ENCODE results near the gene QRICH1. TPM values are rescaled to one million over a fixed set of nuclear protein-coding genes. Genes with fewer than 3 reads are reported as not detected.

QRICH1 gene
- total RNA-seq, 1 donor from 2014 or later = 77.5 TPM

GRCh38 chr3:49124991-49125670, 31.3 kb upstream of the QRICH1 start:
- Mint-ChIP-seq H3K27me3 (ENCODE audit: low read depth) (no peaks in the 10 kb centered on the region), H3K4me3 (ENCODE audit: unreplicated experiment) (no peak overlapping the region), H3K9me3 (ENCODE audit: low read depth) (no peaks in the 10 kb centered on the region), H3K36me3 (ENCODE audit: low read depth) (peaks cover 36% of the 10 kb centered on the region), H3K27ac (ENCODE audit: unreplicated experiment) (peak overlapping the region; percentile 25), H3K4me1 (ENCODE audit: low read depth) (peaks cover 11% of the 10 kb centered on the region)
- DNase-seq (ENCODE audit: low spot score) = no peak
- TF ChIP-seq CTCF (IDR thresholded peaks at IDR 0.05) = peak; percentile 14

GRCh38 chr3:49124203-49124602, 30.3 kb upstream of the QRICH1 start:
- Mint-ChIP-seq H3K27ac (ENCODE audit: unreplicated experiment) (peak overlapping the region; percentile 17), H3K27me3 (ENCODE audit: low read depth) (no peaks in the 10 kb centered on the region), H3K4me3 (ENCODE audit: unreplicated experiment) (no peak overlapping the region), H3K36me3 (ENCODE audit: low read depth) (peaks cover 31% of the 10 kb centered on the region), H3K4me1 (ENCODE audit: low read depth) (peaks cover 7% of the 10 kb centered on the region), H3K9me3 (ENCODE audit: low read depth) (no peaks in the 10 kb centered on the region)
- TF ChIP-seq CTCF (IDR thresholded peaks at IDR 0.05) = no peak
- DNase-seq (ENCODE audit: low spot score) = no peak

- Mint-ChIP-seq H3K36me3 (ENCODE audit: low read depth) (peaks cover 28% of the 10 kb centered on the region), H3K9me3 (ENCODE audit: low read depth) (no peaks in the 10 kb centered on the region), H3K4me1 (ENCODE audit: low read depth) (peaks cover 6% of the 10 kb centered on the region), H3K27me3 (ENCODE audit: low read depth) (no peaks in the 10 kb centered on the region), H3K27ac (ENCODE audit: unreplicated experiment) (no peak overlapping the region), H3K4me3 (ENCODE audit: unreplicated experiment) (no peak overlapping the region)
- DNase-seq (ENCODE audit: low spot score) = no peak
- TF ChIP-seq CTCF (IDR thresholded peaks at IDR 0.05) = no peak
These were observed 29.8 kb upstream of the QRICH1 start for GRCh38 chr3:49123687-49124086.

GRCh38 chr3:49122886-49123545, 29.1 kb upstream of the QRICH1 start:
- Mint-ChIP-seq H3K4me3 (ENCODE audit: unreplicated experiment) (no peak overlapping the region), H3K36me3 (ENCODE audit: low read depth) (peaks cover 24% of the 10 kb centered on the region), H3K27ac (ENCODE audit: unreplicated experiment) (peak overlapping the region; percentile 27), H3K27me3 (ENCODE audit: low read depth) (no peaks in the 10 kb centered on the region), H3K9me3 (ENCODE audit: low read depth) (no peaks in the 10 kb centered on the region), H3K4me1 (ENCODE audit: low read depth) (peaks cover 6% of the 10 kb centered on the region)
- no peak for DNase-seq (ENCODE audit: low spot score)
- TF ChIP-seq CTCF (IDR thresholded peaks at IDR 0.05) = no peak

- H3K4me1 Mint-ChIP-seq (ENCODE audit: low read depth) = peaks cover 6% of the 10 kb centered on the region
- no peaks in the 10 kb centered on the region for H3K27me3 Mint-ChIP-seq (ENCODE audit: low read depth)
- no peak overlapping the region for H3K4me3 Mint-ChIP-seq (ENCODE audit: unreplicated experiment)
- no peak for DNase-seq (ENCODE audit: low spot score)
- no peaks in the 10 kb centered on the region for H3K9me3 Mint-ChIP-seq (ENCODE audit: low read depth)
- TF ChIP-seq CTCF (IDR thresholded peaks at IDR 0.05) = no peak
- H3K27ac Mint-ChIP-seq (ENCODE audit: unreplicated experiment) = no peak overlapping the region
- peaks cover 27% of the 10 kb centered on the region for H3K36me3 Mint-ChIP-seq (ENCODE audit: low read depth)
These were observed 28.6 kb upstream of the QRICH1 start for GRCh38 chr3:49122451-49122850.

Data from chondrocyte (in vitro differentiated cells).